ENCODE measurements around the gene EPB41L2. TPM values are rescaled to one million over a fixed set of nuclear protein-coding genes. Genes with fewer than 3 reads are reported as not detected.

Gene EPB41L2
- total and polyA plus RNA-seq, 3 experiments from 2014 or later = 4.6 to 30.9 (median 27.2) TPM

DNA sequence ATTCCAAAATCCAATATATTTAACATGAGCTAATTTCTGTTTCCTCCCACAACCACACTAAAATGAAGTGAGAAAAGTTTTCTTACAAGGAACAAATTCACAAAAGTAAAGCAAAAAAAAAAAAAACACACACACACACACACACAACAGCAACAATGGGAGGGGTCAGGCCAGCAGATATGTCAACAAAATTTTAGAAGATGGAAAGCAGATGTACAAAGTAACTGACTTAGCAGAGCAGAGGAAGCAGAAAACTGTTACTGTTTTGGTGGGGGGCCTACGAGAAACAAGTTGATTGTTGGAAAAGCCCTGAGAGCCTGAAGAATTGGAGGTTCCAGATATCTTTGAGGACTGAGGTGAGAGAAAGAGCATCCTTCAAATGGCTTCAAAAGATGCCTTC lies 11.7 kb downstream of the EPB41L2 start:
- Histone ChIP-seq H3K27me3 (ENCODE audit: insufficient read depth, low read length, poor library complexity, severe bottlenecking) (no peaks in the 10 kb centered on the region), H3K4me1 (ENCODE audit: insufficient read depth, low read length) (no peaks in the 10 kb centered on the region), H3K27ac (ENCODE audit: low read depth, low read length) (no peak overlapping the region), H3K9me3 (ENCODE audit: low read length) (peaks cover 15% of the 10 kb centered on the region), H3K36me3 (ENCODE audit: insufficient read depth, low read length) (no peaks in the 10 kb centered on the region), H3K4me3 (ENCODE audit: low read length) (no peak overlapping the region)
- CTCF ChIA-PET = no interaction called here
- H3K9me3 Mint-ChIP-seq = peaks cover 13 to 43% (median 30%) of the 10 kb centered on the region in 5 donors
- H3K4me3 Mint-ChIP-seq = no peak overlapping the region
- POLR2A ChIA-PET = interaction anchor here (0.6 kb wide), 1 partner anchor 492 kb away, joined by 5 read pairs; no protein-coding TSS in a partner anchor
- H3K36me3 Mint-ChIP-seq = peaks cover 9 to 32% (median 10%) of the 10 kb centered on the region in 3 donors
- no peak for DNase-seq
- H3K27ac Mint-ChIP-seq = no peak overlapping the region
- H3K27me3 Mint-ChIP-seq = peaks cover 7 to 14% of the 10 kb centered on the region in 2 donors
- no peaks in the 10 kb centered on the region for H3K4me1 Mint-ChIP-seq

DNA sequence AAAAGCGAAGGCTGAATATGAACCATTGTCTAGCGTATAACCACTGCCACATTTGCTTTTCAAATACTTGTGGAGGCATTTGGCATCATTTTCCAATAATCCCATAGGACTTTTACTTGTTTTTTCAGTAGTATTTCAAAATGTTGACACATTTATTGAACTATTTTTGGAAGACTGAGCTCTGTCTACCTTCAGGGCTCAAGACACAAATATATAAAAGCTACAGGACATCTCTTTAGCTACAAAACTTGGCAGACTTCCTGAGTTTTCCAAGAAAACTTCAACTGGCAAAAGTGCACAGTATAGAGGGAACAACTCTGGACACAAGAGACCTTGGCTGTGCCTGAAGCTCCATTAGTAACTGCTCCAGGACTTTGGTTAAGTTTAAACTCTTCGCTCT lies 13.4 kb downstream of the EPB41L2 start:
- H3K4me3 Mint-ChIP-seq = no peak overlapping the region
- POLR2A ChIA-PET = no interaction called here
- Histone ChIP-seq H3K4me3 (ENCODE audit: low read length) (no peak overlapping the region), H3K4me1 (ENCODE audit: insufficient read depth, low read length) (no peaks in the 10 kb centered on the region), H3K36me3 (ENCODE audit: insufficient read depth, low read length) (no peaks in the 10 kb centered on the region), H3K27me3 (ENCODE audit: insufficient read depth, low read length, poor library complexity, severe bottlenecking) (no peaks in the 10 kb centered on the region), H3K9me3 (ENCODE audit: low read length) (peaks cover 3% of the 10 kb centered on the region), H3K27ac (ENCODE audit: low read depth, low read length) (no peak overlapping the region)
- peaks cover 9 to 29% (median 10%) of the 10 kb centered on the region in 3 donors for H3K36me3 Mint-ChIP-seq
- peaks cover 7 to 18% of the 10 kb centered on the region in 2 donors for H3K27me3 Mint-ChIP-seq
- DNase-seq = no peak
- CTCF ChIA-PET = interaction anchor here (1.1 kb wide), 1 partner anchor 26 kb away, joined by 4 read pairs; no protein-coding TSS in a partner anchor
- no peak overlapping the region for H3K27ac Mint-ChIP-seq
- peaks cover 13 to 27% (median 19%) of the 10 kb centered on the region in 5 donors for H3K9me3 Mint-ChIP-seq
- no peaks in the 10 kb centered on the region for H3K4me1 Mint-ChIP-seq

DNA sequence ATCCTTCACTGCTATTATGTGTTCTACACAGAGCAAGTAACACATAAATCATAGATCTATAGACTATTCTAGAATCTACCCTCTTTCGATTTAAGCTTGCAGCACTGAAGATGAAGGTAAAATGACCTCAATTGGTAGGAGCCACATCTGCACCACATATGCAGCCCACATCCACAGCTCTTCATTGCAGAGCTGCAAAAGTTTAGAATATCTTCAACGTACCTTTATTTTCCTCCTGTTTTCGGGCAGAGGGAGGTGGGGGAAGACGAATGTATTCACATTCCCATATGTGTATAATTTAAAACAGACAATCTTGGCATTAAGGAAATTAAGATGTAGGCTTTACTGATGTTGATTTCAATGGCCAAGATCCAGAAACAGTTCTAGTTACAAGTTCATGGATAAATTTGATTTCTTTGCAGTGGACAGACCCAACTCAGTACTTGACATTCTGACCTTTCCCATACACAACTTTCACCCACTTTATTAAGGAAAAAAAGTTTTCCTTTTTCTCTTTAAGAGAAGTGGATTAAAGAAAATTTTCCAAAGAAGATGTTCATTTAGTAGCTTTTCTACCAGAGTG lies 14.0 kb downstream of the EPB41L2 start:
- Mint-ChIP-seq H3K9me3 (peaks cover 8 to 22% (median 13%) of the 10 kb centered on the region in 5 donors), H3K4me1 (no peaks in the 10 kb centered on the region), H3K27me3 (peaks cover 7 to 18% of the 10 kb centered on the region in 2 donors), H3K27ac (no peak overlapping the region), H3K36me3 (peaks cover 5 to 23% (median 7%) of the 10 kb centered on the region in 3 donors), H3K4me3 (no peak overlapping the region)
- Histone ChIP-seq H3K4me1 (ENCODE audit: insufficient read depth, low read length) (no peaks in the 10 kb centered on the region), H3K36me3 (ENCODE audit: insufficient read depth, low read length) (no peaks in the 10 kb centered on the region), H3K9me3 (ENCODE audit: low read length) (no peaks in the 10 kb centered on the region), H3K4me3 (ENCODE audit: low read length) (no peak overlapping the region), H3K27ac (ENCODE audit: low read depth, low read length) (no peak overlapping the region), H3K27me3 (ENCODE audit: insufficient read depth, low read length, poor library complexity, severe bottlenecking) (no peaks in the 10 kb centered on the region)
- DNase-seq = no peak
- ChIA-PET POLR2A (no interaction called here), CTCF (interaction anchor here (1.1 kb wide), 1 partner anchor 26 kb away, joined by 4 read pairs; no protein-coding TSS in a partner anchor)

DNA sequence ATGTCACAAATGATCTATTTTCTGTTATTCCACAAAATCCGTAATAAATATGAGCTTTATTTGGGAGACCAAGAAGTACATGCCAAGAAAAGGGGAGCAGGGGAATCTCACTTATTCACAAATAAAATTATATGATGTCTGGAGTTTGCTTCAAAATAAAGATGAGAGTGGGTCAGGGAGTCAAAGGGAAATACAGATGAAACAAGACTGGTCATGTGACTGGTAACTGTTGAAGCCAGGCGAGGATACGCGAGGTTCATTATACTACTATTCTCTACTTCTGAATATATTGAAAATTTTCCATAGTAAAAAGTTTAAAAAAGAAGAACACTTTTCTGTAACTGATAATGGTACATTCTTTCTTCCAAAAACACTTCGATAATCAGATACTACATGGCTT lies 14.6 kb downstream of the EPB41L2 start:
- Mint-ChIP-seq H3K4me3 (no peak overlapping the region), H3K9me3 (peaks cover 6 to 18% (median 10%) of the 10 kb centered on the region in 5 donors), H3K27me3 (peaks cover 7 to 18% of the 10 kb centered on the region in 2 donors), H3K4me1 (no peaks in the 10 kb centered on the region), H3K27ac (no peak overlapping the region), H3K36me3 (peaks cover 4 to 19% (median 7%) of the 10 kb centered on the region in 3 donors)
- Histone ChIP-seq H3K4me1 (ENCODE audit: insufficient read depth, low read length) (no peaks in the 10 kb centered on the region), H3K27ac (ENCODE audit: low read depth, low read length) (no peak overlapping the region), H3K36me3 (ENCODE audit: insufficient read depth, low read length) (no peaks in the 10 kb centered on the region), H3K27me3 (ENCODE audit: insufficient read depth, low read length, poor library complexity, severe bottlenecking) (no peaks in the 10 kb centered on the region), H3K9me3 (ENCODE audit: low read length) (no peaks in the 10 kb centered on the region), H3K4me3 (ENCODE audit: low read length) (no peak overlapping the region)
- ChIA-PET CTCF (no interaction called here), POLR2A (no interaction called here)
- no peak for DNase-seq

DNA sequence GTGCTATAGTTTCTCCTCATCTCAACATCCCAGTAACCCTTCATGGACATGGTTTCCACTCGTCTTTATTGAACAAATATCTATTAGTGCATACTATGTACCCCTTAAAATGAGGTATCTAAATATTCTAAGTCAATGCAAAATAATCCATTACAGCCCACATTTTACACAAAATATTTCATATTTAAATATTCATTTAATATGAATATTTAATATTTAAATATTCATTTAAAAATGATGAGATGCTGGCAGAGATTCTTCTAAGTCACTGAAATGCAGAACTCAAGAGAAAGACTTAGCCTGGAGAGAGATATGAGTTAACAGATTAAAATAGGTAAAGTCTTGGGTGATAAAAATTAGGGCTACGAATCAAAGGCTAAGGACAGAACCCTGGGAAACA lies 17.9 kb downstream of the EPB41L2 start:
- Histone ChIP-seq H3K4me3 (ENCODE audit: low read length) (no peak overlapping the region), H3K36me3 (ENCODE audit: insufficient read depth, low read length) (no peaks in the 10 kb centered on the region), H3K9me3 (ENCODE audit: low read length) (no peaks in the 10 kb centered on the region), H3K27ac (ENCODE audit: low read depth, low read length) (no peak overlapping the region), H3K4me1 (ENCODE audit: insufficient read depth, low read length) (no peaks in the 10 kb centered on the region), H3K27me3 (ENCODE audit: insufficient read depth, low read length, poor library complexity, severe bottlenecking) (no peaks in the 10 kb centered on the region)
- Mint-ChIP-seq H3K9me3 (peaks cover 0 to 3% (median 0%) of the 10 kb centered on the region in 5 donors), H3K4me1 (no peaks in the 10 kb centered on the region), H3K27ac (no peak overlapping the region), H3K27me3 (peaks cover 4 to 11% of the 10 kb centered on the region in 2 donors), H3K36me3 (peaks cover 0 to 5% (median 0%) of the 10 kb centered on the region in 3 donors), H3K4me3 (no peak overlapping the region)
- DNase-seq = no peak
- CTCF ChIA-PET = no interaction called here
- POLR2A ChIA-PET = no interaction called here

DNA sequence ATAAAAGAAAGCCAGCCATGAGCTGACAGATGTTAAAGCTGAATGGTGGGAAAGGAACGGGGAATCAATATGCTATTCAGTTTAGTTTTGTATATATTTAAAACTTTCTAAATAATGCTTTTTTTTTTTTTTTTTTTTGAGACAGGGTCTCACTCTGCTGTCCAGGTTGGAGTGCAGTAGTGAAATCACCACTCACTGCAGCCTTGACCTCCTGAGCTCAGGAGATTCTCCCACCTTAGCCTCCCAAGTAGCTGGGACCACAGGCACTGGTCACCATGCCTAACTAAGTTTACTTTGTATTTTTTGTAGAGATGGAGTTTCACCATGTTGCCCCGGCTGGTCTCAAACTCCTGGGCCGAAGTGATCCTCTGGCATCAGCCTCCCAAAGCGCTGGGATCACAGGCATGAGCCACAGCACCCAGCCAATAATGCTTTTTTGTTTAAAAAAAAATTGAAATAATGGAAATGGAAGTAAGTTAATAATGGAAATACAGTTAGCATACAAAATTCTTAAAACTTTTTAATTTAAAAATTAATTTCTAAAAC lies 19.1 kb downstream of the EPB41L2 start:
- ChIA-PET CTCF (interaction anchor here (1.1 kb wide), 1 partner anchor 40 kb away, joined by 4 read pairs; no protein-coding TSS in a partner anchor), POLR2A (no interaction called here)
- H3K36me3 ChIP-seq (ENCODE audit: insufficient read depth, low read length) = no peaks in the 10 kb centered on the region
- no peak overlapping the region for H3K4me3 Mint-ChIP-seq
- H3K27me3 ChIP-seq (ENCODE audit: insufficient read depth, low read length, poor library complexity, severe bottlenecking) = no peaks in the 10 kb centered on the region
- H3K36me3 Mint-ChIP-seq = peaks cover 0 to 2% (median 0%) of the 10 kb centered on the region in 3 donors
- no peak overlapping the region for H3K4me3 ChIP-seq (ENCODE audit: low read length)
- peaks cover 4 to 8% of the 10 kb centered on the region in 2 donors for H3K27me3 Mint-ChIP-seq
- H3K9me3 Mint-ChIP-seq = no peaks in the 10 kb centered on the region
- no peaks in the 10 kb centered on the region for H3K9me3 ChIP-seq (ENCODE audit: low read length)
- no peaks in the 10 kb centered on the region for H3K4me1 ChIP-seq (ENCODE audit: insufficient read depth, low read length)
- no peak for DNase-seq
- H3K27ac ChIP-seq (ENCODE audit: low read depth, low read length) = no peak overlapping the region
- no peaks in the 10 kb centered on the region for H3K4me1 Mint-ChIP-seq
- no peak overlapping the region for H3K27ac Mint-ChIP-seq

DNA sequence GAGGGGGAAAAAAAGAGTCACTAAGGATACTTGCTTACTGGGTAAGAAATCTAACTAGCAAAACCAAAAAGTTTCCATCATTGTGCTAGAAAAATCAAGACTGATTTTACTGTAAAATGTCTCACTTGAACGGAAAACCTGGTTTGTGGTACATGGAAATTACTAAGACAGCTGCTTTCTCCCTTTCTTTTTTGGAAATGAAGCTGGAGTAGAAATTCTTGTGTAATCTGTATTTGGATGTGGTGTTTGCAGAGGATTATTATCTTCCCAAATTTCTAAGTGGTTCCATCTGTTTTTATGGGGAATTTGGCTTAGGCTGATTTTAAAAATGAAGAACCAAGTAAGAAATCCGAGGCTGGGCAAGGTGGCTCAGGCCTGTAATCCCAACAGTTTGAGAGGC lies 20.4 kb downstream of the EPB41L2 start:
- Histone ChIP-seq H3K27ac (ENCODE audit: low read depth, low read length) (no peak overlapping the region), H3K4me3 (ENCODE audit: low read length) (no peak overlapping the region), H3K9me3 (ENCODE audit: low read length) (no peaks in the 10 kb centered on the region), H3K36me3 (ENCODE audit: insufficient read depth, low read length) (no peaks in the 10 kb centered on the region), H3K27me3 (ENCODE audit: insufficient read depth, low read length, poor library complexity, severe bottlenecking) (no peaks in the 10 kb centered on the region), H3K4me1 (ENCODE audit: insufficient read depth, low read length) (no peaks in the 10 kb centered on the region)
- H3K4me1 Mint-ChIP-seq = no peaks in the 10 kb centered on the region
- peaks cover 2 to 8% of the 10 kb centered on the region in 2 donors for H3K27me3 Mint-ChIP-seq
- H3K36me3 Mint-ChIP-seq = no peaks in the 10 kb centered on the region
- DNase-seq = no peak
- H3K9me3 Mint-ChIP-seq = no peaks in the 10 kb centered on the region
- H3K4me3 Mint-ChIP-seq = no peak overlapping the region
- no peak overlapping the region for H3K27ac Mint-ChIP-seq
- POLR2A ChIA-PET = no interaction called here
- CTCF ChIA-PET = no interaction called here

DNA sequence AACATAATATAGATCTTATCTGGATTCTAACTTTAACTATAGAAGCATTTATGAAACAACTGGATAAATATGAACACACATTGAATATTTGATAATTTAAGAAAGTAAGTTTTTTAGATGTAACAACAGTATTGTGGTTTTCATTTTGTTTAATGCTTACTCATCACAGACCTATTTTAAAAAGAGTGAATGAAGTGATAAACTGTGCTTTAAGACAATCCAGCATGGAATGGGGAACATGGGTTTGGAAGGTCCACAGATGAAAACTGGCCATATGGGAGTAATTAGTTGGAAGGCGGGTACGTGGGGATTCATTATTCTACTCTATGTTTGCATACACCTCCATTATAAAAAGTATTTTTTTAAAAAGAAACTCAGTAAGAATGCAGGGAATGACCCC lies 21.2 kb downstream of the EPB41L2 start:
- Mint-ChIP-seq H3K4me1 (no peaks in the 10 kb centered on the region), H3K27ac (no peak overlapping the region), H3K9me3 (no peaks in the 10 kb centered on the region), H3K36me3 (no peaks in the 10 kb centered on the region), H3K4me3 (no peak overlapping the region), H3K27me3 (peaks cover 0 to 5% of the 10 kb centered on the region in 2 donors)
- no peaks in the 10 kb centered on the region for H3K4me1 ChIP-seq (ENCODE audit: insufficient read depth, low read length)
- no peaks in the 10 kb centered on the region for H3K9me3 ChIP-seq (ENCODE audit: low read length)
- no peaks in the 10 kb centered on the region for H3K27me3 ChIP-seq (ENCODE audit: insufficient read depth, low read length, poor library complexity, severe bottlenecking)
- DNase-seq = no peak
- no peaks in the 10 kb centered on the region for H3K36me3 ChIP-seq (ENCODE audit: insufficient read depth, low read length)
- ChIA-PET CTCF (no interaction called here), POLR2A (no interaction called here)
- H3K4me3 ChIP-seq (ENCODE audit: low read length) = no peak overlapping the region
- H3K27ac ChIP-seq (ENCODE audit: low read depth, low read length) = no peak overlapping the region

Measured in CD8-positive, alpha-beta memory T cell (primary cell).